Measurements from ENCODE around the gene LIMS4.
"Not testable (repeated sequence)": the region's sequence is repeated elsewhere in the genome, so short reads cannot be mapped to it uniquely, and the experiment has no call there.

GRCh38 chr2:110399378-110399777, 73.2 kb downstream of the LIMS4 start:
- TF ChIP-seq POLR2AphosphoS5, CTCF (IDR thresholded peaks at IDR 0.05): not testable (repeated sequence)

Data from gastroesophageal sphincter (tissue), 3 donors.